Neural cell (in vitro differentiated cells): Measurements from ENCODE around the gene TMC2.
A peak's percentile ranks its signal among the peaks of the same experiment; 100 is the strongest.

Experiments used
- EZH2 ChIP-seq: fragments of 200-600, 300-800 bp; shearing (Covaris generic), sonication (generic); IDR thresholded peaks from 2 replicates; pipeline ENCODE4 v1.6.1; 2014; ENCODE audit warnings: antibody characterized with exemption, low read length, borderline replicate concordance, mild to moderate bottlenecking; ENCODE audit not compliant: insufficient read depth, poor library complexity, severe bottlenecking
- MXI1 ChIP-seq: fragments of 450-650 bp; conservative IDR thresholded peaks from 2 replicates; pipeline ENCODE4 v1.6.1; 2014; ENCODE audit warnings: antibody characterized with exemption, mild to moderate bottlenecking; ENCODE audit not compliant: poor library complexity, severe bottlenecking
- POLR2AphosphoS5 ChIP-seq: IDR thresholded peaks from 2 replicates; pipeline ENCODE4 v1.6.1; 2012
- RAD21 ChIP-seq: fragments of 450-650 bp; conservative IDR thresholded peaks from 2 replicates; pipeline ENCODE4 v1.6.1; 2014; ENCODE audit warnings: antibody characterized with exemption, mild to moderate bottlenecking, moderate library complexity
- TAF1 ChIP-seq: IDR thresholded peaks from 2 replicates; pipeline ENCODE4 v1.6.1; 2012; ENCODE audit warnings: low read depth
- TF ChIP-seq, protein P1 (sequence below): fragments of 450-650 bp; IDR thresholded peaks from 2 replicates; pipeline ENCODE4 v1.5.1; 2014; ENCODE audit warnings: antibody characterized with exemption, mild to moderate bottlenecking, moderate library complexity; ENCODE audit not compliant: poor library complexity, severe bottlenecking
- TF ChIP-seq, protein P2 (sequence below): IDR thresholded peaks from 2 replicates; pipeline ENCODE4 v1.6.1; 2012; ENCODE audit warnings: borderline replicate concordance

DNA sequence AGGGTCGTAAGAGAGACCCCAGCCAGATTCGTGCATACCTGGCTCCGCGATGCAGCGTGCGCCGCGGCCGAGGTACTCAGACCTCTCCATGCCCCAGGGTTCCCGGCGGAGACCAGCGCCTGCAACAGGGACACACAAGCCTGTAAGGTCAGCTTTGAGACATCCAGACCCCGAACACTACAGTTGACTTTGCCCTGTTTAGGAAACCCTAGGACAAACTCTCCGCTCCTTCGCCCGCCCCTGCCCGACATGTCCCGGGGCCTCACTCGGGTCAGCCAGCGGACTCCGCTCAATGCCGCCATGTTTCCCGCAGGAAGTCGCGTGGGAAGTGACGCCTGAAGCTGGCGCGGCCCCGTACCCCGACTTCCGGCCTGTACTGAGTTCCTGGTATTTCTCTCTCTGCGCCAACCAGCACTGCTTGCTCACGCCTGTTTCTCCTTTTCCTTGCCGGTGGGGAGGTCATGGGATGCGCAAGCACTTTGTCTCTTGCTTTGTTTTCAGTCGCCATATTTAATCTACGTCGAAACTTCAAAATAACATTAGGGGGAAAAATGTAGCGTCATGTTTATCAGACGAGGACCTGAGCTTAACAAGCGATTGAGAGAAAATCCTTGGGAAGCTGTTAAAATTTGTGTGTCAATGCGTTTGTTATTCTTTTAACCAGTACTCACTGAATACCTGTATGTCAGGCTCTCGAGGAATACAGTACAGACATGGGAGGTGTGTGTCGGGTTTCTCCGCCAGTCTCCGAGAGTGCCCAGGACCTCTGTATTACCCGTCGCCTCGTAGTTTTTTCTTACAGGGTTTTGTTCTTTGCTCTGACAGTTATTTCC, 127.7 kb downstream of the TMC2 start, which contains the start of gene IDH3B:
- TF ChIP-seq, protein P1, sequence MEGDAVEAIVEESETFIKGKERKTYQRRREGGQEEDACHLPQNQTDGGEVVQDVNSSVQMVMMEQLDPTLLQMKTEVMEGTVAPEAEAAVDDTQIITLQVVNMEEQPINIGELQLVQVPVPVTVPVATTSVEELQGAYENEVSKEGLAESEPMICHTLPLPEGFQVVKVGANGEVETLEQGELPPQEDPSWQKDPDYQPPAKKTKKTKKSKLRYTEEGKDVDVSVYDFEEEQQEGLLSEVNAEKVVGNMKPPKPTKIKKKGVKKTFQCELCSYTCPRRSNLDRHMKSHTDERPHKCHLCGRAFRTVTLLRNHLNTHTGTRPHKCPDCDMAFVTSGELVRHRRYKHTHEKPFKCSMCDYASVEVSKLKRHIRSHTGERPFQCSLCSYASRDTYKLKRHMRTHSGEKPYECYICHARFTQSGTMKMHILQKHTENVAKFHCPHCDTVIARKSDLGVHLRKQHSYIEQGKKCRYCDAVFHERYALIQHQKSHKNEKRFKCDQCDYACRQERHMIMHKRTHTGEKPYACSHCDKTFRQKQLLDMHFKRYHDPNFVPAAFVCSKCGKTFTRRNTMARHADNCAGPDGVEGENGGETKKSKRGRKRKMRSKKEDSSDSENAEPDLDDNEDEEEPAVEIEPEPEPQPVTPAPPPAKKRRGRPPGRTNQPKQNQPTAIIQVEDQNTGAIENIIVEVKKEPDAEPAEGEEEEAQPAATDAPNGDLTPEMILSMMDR: no peak
- peak; percentile 88 for TF ChIP-seq MXI1
- TF ChIP-seq, protein P2, sequence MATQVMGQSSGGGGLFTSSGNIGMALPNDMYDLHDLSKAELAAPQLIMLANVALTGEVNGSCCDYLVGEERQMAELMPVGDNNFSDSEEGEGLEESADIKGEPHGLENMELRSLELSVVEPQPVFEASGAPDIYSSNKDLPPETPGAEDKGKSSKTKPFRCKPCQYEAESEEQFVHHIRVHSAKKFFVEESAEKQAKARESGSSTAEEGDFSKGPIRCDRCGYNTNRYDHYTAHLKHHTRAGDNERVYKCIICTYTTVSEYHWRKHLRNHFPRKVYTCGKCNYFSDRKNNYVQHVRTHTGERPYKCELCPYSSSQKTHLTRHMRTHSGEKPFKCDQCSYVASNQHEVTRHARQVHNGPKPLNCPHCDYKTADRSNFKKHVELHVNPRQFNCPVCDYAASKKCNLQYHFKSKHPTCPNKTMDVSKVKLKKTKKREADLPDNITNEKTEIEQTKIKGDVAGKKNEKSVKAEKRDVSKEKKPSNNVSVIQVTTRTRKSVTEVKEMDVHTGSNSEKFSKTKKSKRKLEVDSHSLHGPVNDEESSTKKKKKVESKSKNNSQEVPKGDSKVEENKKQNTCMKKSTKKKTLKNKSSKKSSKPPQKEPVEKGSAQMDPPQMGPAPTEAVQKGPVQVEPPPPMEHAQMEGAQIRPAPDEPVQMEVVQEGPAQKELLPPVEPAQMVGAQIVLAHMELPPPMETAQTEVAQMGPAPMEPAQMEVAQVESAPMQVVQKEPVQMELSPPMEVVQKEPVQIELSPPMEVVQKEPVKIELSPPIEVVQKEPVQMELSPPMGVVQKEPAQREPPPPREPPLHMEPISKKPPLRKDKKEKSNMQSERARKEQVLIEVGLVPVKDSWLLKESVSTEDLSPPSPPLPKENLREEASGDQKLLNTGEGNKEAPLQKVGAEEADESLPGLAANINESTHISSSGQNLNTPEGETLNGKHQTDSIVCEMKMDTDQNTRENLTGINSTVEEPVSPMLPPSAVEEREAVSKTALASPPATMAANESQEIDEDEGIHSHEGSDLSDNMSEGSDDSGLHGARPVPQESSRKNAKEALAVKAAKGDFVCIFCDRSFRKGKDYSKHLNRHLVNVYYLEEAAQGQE: peak; percentile 73
- TF ChIP-seq POLR2AphosphoS5: peak; percentile 93
- TF ChIP-seq TAF1: peak; percentile 64
- TF ChIP-seq EZH2: no peak
- TF ChIP-seq RAD21: no peak
